Astrocyte of the cerebellum (primary cell): ENCODE measurements around the gene EFEMP1.

Source experiments
- DNase-seq: peaks from one replicate; pipeline ENCODE4 v3.0.0-alpha.2; 2011; ENCODE audit warnings: low read depth
- H3K4me3 ChIP-seq: 2 replicates; pipeline ENCODE4 v1.5.1; 2011; ENCODE audit warnings: mild to moderate bottlenecking, low read depth, low read length, moderate library complexity
- CTCF ChIP-seq: IDR thresholded peaks from 2 replicates; pipeline ENCODE4 v1.5.1; 2012; ENCODE audit warnings: low read length, low read depth, moderate library complexity, mild to moderate bottlenecking; ENCODE audit errors: missing control alignments
- in situ Hi-C: cut with HindIII; loops from 2 replicates; pipeline ENCODE4 v1.10.0; 2017; ENCODE audit warnings: low sequenced_read_pairs

EFEMP1 gene

DNA sequence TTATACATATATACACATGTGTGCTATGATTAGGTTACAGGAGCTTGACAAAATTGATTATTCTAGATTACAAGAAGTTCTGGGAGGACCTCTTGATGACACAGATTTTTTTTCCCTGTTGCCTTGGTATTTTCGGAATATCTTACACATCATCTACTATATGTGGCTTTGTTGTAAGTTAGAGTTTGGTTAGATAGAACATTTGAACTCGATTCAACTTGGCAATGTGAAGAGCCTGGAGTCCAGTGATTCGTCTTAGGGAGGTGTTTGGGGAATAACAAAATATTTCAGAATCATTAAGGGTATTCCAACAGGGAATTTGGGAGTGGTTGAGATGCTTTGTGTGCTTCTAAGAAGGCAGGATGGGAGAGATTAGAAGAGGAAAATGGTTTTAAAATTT lies 39.3 kb upstream of the EFEMP1 start:
- no peak for DNase-seq
- no peak overlapping the region for H3K4me3 ChIP-seq
- in situ Hi-C loops, result no loop called here
- TF ChIP-seq CTCF, result no peak

DNA sequence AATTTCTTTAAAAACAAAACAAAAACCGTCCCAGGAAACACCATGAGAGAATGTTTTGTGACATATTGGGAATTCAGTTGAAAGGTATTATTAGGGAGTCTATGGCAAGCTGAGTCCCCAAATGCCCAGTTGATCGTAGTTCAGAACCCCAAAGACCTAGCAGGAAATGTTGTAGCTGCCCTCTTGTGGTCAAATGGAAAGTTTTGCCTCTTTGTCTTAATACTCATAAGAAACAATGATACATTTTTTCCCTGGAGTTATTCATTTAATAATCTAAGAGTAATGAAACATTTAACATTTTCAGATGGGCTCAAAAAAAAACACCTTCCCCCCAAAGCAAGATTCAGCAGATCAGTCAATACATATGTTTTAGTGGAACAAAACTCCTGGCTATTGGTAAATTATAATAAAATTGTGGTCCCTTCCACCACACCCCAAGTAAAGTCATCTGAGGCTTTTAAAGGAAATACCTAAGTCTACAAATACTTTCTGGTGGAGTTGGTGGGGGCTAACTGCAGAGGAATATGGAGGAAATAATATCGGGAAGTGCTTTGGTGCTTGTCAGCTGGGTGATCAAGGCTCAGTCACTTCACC lies 37.8 kb upstream of the EFEMP1 start:
- TF ChIP-seq CTCF, result peak; percentile 67
- peak; percentile 52 for DNase-seq
- in situ Hi-C loops, result no loop called here
- no peak overlapping the region for H3K4me3 ChIP-seq

DNA sequence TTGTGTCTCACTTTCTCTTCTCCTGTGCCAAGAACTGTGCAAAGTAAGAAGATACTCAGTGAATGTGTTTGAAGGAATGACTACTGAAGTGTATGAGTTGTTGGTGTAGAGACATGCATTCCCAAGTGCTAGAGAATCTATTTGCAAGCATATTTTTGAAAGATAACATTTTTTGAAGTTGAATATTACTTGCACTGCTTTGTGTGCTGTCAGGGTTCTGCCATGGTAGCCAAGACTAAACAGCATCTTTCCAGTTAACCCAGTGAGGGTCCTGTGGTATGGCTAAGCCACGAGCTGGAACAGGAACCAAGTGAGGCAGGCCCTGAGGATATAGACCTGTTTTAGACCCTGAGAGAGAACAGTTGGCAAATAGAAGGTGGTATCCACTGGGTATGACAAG lies 35.2 kb upstream of the EFEMP1 start:
- DNase-seq, result no peak
- no peak for TF ChIP-seq CTCF
- in situ Hi-C loops, result no loop called here
- H3K4me3 ChIP-seq, result no peak overlapping the region

DNA sequence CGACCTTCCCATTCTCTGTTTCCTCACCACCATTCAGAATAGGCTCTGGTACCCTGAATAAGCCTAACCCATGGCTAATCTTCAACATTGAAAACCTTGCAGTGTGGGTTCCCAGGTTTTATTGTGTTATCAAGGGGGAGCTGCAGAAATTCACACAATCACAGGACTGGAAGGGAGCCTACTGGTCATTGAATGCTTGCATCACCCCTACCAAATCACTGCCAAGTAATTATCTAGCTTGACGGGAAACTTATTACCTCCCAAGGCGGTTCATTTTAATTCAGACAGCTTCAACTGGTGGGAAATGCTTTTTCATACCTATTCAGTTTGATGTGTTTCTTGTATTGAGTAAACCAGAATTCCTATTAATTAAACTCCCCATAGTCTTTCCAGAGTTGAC lies 33.6 kb upstream of the EFEMP1 start:
- peak; percentile 57 for DNase-seq
- no peak for TF ChIP-seq CTCF
- in situ Hi-C loops, result no loop called here
- H3K4me3 ChIP-seq, result no peak overlapping the region

DNA sequence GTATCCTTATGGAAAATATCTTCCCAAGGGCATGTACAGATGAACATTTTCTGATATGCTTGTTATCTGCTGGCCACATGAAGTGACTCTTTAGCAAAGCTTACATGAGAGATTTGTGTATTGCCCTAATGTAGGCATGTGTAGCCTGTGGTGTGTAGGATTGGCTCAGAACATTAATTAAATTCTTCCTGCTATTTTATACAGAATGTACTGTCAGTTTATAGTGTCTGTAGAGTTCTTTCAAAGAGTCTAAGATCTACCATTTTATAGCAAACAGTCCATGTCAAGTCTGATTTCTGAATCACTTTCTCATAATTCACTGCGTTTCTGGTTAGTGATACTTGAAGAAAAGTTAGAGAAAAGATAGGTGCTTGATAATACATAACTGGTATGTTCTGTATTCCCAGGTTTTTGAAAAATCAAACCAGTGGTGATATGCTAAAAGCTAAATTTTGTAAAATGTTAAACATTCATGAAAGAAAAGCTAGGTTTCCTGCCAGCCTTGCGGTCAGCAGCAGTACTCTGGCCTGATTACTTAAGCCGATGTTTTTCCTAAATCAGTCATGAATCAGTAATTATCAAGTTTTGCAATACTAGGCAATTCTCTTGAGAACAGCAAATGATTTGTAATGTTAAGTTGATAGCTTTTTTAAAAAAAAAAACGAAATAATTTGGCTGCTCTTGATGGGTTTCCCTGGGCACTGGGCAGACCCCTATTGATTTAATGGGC lies 30.9 kb upstream of the EFEMP1 start:
- no peak overlapping the region for H3K4me3 ChIP-seq
- TF ChIP-seq CTCF, result no peak
- DNase-seq, result peak; percentile 65
- in situ Hi-C loops, result no loop called here

- DNase-seq, result no peak
- in situ Hi-C loops, result no loop called here
- no peak overlapping the region for H3K4me3 ChIP-seq
- no peak for TF ChIP-seq CTCF
Observed at GRCh38 chr2:55952415-55952814, 28.8 kb upstream of the EFEMP1 start.

DNA sequence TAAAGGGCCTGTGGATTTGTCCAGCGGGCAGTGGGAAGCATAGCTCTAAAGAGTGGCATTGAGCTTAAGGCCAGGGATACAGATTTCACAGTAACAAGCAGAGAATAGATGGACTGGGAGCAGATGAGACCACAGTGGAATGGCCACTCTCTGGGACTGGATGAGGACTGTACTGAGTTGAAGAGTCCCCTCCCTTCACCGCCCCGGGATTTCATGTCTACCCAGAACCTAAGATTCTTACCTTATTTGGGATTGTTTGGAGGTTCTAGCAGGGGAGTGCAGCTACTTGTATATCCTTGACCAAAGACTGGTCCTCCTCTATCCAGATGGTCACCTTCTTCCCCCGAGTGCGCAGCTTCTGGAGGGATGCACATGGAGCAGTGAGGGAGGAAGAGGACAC lies 28.0 kb upstream of the EFEMP1 start:
- H3K4me3 ChIP-seq, result no peak overlapping the region
- no peak for TF ChIP-seq CTCF
- in situ Hi-C loops, result no loop called here
- no peak for DNase-seq
